ENCODE data around the gene TAGLN.
A peak's percentile ranks its signal among the peaks of the same experiment; 100 is the strongest.

Gene TAGLN

GRCh38 chr11:117199053-117199915 is at the start of gene TAGLN:
TAGLN (plus strand) TSS chr11:117199370; CDS start chr11:117203014, 3,644 bp downstream.
- DNase-seq = no peak

GRCh38 chr11:117152066-117152465 is 47.1 kb upstream of the TAGLN start:
- DNase-seq = no peak

GRCh38 chr11:117154468-117154867 is 44.7 kb upstream of the TAGLN start:
- no peak for DNase-seq

GRCh38 chr11:117157507-117157906 is 41.7 kb upstream of the TAGLN start:
- no peak for DNase-seq

GRCh38 chr11:117159892-117160291 is 39.3 kb upstream of the TAGLN start:
- DNase-seq = no peak

- no peak for DNase-seq
Observed at GRCh38 chr11:117160826-117161225, 38.3 kb upstream of the TAGLN start.

GRCh38 chr11:117166491-117166890 is 32.7 kb upstream of the TAGLN start:
- no peak for DNase-seq

DNA sequence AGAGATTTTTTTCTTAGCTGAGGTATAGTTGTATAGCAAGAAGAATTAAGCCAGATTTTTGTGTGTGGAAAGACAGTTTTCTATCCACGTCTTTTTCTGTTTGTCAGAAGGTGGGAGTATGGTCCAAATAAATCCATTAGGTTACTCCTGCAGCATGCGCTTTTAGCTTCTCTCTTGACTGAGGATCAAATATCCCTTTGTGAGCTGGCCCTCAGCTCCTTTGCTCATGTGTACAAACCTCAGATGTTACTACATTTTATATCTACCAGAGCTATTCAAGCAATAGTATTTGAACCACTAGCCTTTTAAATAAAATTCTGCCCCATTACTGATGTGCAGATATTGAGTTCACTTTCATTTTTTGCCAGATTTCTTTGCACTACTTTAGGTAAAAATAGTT is 29.4 kb upstream of the TAGLN start:
- DNase-seq = no peak

DNA sequence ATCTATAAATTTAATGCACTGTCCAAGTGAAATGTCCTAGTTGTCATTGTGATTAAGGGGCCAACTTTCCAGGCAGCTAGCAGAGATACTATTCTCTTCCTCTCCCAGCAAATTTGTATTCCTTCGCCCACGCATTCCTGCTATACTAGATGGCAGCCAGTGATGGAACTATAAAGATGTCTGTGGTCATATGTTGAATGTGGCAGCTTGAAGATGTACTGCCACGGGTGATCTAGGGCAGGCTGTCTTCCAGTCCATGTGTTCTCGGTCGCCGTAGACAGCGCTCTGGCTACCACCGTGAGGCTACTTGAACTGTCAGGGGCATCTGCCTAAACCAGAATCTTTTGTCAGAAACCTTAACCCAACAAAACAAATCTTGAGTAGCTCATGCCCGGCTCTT is 29.0 kb upstream of the TAGLN start:
- DNase-seq = no peak

DNA sequence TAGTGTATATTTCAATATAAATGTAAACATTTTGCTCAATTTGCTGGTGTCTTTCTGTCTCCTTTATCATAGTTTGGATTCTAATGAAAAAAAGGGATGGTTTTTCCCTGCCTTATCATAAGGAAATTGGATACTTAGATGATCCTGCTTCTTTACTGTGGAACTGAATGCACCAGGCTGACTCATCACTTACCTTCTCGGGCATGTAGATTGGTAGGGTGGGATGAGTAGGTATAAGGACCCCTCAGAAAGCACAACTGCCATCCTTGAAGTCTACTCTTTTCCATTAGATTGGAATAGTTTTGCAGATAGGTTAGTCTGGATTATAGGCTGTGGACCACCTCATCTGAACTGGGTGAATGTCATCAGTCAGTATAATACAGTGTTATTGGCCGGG is 28.2 kb upstream of the TAGLN start:
- no peak for DNase-seq

DNA sequence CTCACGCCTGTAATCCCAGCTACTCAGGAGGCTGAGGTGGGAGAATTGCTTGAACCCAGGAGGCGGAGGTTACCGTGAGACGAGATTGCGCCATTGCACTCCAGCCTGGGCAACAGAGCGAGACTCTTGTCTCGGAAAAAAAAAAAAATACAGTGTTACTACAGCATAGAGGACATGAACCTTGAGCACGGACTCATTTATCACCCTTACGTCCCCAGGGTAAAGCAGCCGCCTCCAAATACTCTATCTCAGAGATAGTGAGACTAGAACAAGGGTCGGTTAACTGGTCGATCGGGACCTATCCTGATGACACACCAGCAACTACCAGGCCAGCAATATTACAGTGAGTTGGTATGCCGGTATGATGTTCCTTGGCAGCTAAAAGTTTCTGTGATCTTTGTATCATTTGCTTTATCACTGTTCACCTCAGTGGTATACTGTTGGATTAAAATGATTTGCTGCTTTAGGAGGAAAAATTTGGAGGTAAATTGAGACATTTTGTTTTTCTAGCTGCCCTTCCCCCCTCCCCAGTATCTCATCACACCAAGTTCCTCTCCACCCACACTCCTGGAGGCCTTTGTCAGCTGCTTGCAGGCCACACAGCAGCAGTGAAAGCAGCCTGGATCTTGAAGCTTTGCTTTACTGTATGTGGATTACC is 27.6 kb upstream of the TAGLN start:
- DNase-seq = peak; percentile 79 to 87

GRCh38 chr11:117172724-117173421 is 26.3 kb upstream of the TAGLN start:
- peak; percentile 83 for DNase-seq

GRCh38 chr11:117175104-117175503 is 24.1 kb upstream of the TAGLN start:
- no peak for DNase-seq

- no peak for DNase-seq
Observed at GRCh38 chr11:117175781-117176180, 23.4 kb upstream of the TAGLN start.

DNA sequence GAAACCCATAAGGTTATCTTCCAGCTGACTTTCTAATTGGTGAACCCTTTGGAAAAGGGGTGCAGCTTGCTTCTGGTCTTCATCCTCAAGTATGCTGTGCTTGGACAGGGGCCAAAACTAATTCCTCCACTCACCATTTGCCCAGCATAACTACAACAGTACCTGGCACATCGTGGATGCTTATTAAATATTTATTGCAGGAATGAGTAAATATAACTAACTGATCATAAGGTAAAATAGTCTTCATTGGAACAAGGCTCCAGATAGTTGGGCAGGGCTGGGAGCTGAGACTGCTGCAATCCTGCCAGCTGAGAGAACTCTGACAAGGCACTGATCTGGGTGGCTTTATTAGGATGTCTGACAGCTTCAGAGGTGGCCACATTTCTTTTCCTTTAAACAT is 23.0 kb upstream of the TAGLN start:
- DNase-seq = no peak

DNA sequence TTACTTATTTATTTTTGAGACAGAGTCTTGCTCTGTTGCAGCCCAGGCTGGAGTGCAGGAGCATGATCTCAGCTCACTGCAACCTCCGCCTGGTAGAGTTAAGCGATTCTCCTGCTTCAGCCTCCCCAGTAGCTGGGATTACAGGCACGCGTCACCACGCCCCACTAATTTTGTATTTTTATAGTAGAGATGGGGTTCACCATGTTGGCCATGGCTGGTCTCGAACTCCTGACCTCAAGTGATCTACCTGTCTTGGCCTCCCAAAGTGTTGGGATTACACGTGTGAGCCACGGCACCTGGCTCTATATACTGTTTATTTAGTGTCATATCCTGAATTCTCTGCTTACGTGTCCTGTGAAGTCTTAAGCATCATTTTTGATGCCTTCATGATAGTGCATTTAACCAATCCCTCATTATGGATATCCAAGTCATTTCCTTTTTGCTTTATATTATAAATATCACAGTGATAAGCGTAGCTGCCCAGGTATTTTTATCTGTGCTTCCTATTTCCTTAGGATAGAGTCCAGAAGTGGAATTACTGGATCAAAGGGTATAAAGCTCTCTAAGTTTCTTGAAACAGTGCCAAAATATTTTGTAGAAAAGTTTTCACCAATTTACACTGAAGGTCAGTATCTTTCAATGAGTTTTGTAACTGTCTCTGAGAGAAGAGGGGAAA is 21.5 kb upstream of the TAGLN start:
- DNase-seq = no peak

DNA sequence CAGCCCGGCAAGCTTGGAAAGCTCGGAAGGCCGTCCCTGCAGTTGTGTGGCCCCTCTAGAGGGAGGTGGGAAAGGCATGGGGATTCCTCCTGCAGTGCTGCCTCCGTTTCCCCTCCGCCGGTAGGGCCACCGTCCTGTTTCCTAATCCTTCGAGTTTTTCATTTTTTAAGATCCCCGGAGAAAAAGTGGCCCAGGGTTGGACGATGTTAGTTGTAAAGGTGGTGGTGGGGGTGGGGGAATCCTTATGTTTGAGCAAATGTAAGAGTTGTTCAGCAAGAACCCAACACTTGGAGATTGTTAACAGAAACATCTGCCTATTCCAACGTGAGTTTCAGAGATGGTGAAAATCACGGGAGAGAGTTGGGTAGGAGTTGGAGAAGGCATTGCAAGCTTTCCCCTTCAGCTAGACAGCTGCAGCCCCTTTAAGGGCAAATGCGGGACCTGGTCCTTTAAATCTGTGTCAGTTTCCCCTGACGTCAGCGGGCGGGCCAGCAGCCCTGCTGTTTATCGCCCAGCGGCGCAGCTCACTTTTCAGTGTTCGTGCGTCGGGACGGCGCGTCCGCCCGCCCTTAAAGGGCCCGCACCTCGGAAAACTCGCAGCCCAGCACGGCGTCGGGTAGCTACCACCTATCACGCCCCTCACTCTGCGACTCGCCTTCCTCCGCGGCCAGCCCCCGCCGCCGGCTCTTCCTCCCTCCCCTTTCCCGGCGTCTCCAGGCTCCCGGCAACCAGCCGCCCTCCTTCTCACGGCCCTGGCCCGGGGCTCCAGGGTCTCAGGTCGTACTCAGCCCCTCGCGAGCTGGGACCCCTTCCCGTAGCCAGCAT is 20.7 kb upstream of the TAGLN start, which contains the start of gene SIDT2:
SIDT2 (plus strand) TSS at position 534 of the 825 bp plus-strand sequence. CDS start 521 bp downstream, outside the sequence.
- DNase-seq = peak; percentile 81 to 88

DNA sequence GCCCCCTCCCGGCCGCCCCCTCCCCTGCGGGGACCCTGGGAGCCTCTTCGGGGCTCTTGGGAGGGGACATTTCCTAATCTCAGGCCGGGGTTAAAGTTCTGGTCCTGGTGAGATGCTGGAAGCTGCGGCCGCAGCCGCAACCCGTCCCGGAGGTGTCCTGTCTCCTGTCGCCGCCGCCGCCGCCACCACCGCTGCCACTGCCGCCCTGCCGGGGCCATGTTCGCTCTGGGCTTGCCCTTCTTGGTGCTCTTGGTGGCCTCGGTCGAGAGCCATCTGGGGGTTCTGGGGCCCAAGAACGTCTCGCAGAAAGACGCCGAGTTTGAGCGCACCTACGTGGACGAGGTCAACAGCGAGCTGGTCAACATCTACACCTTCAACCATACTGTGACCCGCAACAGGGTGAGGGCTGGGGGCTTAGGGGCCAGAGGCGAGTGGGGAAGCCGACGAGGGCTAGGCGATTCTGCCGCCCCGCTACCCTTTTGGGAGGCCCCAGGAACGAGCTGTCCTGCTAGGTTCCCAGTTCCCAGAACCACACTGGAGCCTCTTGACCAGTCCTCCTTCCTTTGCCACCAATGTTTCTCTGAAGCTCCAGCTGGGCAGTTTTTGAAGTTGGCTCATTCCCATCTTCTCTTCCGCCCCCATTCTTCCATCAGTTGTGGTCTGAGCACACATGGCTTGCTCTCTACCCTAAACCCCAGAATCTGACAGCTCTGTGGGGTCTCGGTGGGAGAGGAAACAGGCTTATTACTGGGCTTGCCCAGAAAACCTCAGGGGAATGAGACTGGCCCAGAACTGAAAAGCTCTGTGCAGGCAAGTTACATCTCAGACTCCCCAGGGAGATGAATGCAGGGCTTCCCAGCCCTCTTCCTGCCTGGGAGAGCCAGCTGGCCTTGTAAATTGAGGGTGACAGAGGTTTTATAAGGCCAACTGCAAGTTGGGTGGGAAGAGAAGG is 19.8 kb upstream of the TAGLN start:
- no peak for DNase-seq

- DNase-seq = peak; percentile 54 to 56
Observed at GRCh38 chr11:117180020-117180419, 19.1 kb upstream of the TAGLN start.

GRCh38 chr11:117180661-117181585 is 18.2 kb upstream of the TAGLN start:
- peak; percentile 74 to 77 for DNase-seq

Measured in inflammatory macrophage treated with lipopolysaccharide for 1 hour (primary cell).